Measurements from ENCODE around the gene RPS27.

RPS27 gene

GRCh38 chr1:153959454-153959853, 31.1 kb upstream of the RPS27 start:
- H3K27me3 ChIP-seq (ENCODE audit: insufficient read depth, poor library complexity, severe bottlenecking) = no peaks in the 10 kb centered on the region
- no peak overlapping the region for H3K27ac ChIP-seq (replicated peaks)
- DNase-seq (ENCODE audit: low read depth in 1 of 2, low spot score in 1 of 2) = no peak
- no peak for TF ChIP-seq POLR2AphosphoS5 (IDR thresholded peaks at IDR 0.05; ENCODE audit: low read depth)
- peak; percentile 17; the same call in 1 of the 2 replicates for TF ChIP-seq SPI1 (IDR thresholded peaks at IDR 0.05; ENCODE audit: borderline replicate concordance, low read depth)
- H3K4me3 ChIP-seq (replicated peaks; ENCODE audit: insufficient read depth, low read length) = no peak overlapping the region

DNA sequence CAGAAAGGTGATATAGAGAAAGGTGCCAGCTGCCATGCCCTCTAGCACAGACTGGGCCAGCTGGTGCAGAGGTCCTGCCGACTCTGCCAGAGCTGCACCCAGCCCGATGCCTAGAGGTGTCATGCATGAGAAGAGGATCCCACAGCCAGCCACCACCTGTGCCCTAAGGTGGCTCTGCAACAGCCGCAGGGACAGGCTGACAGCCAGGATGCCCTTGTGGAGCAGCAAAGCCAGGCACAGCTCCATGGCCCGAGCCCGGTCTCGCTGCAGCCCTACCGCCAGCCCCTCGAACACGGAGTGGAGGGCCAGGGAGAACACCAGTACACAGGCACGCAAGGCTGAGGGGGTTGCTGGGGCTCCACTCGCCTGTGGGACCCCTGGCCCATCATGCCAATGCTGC, 30.4 kb upstream of the RPS27 start:
- DNase-seq (ENCODE audit: low read depth in 1 of 2, low spot score in 1 of 2) = no peak
- TF ChIP-seq REST (IDR thresholded peaks at IDR 0.05; ENCODE audit: insufficient replicate concordance, low read depth) (no peak), SPI1 (IDR thresholded peaks at IDR 0.05; ENCODE audit: borderline replicate concordance, low read depth) (no peak), GABPA (IDR thresholded peaks at IDR 0.05; ENCODE audit: low read depth) (no peak), POLR2AphosphoS5 (IDR thresholded peaks at IDR 0.05; ENCODE audit: low read depth) (no peak)
- TF ChIP-seq, protein P1, sequence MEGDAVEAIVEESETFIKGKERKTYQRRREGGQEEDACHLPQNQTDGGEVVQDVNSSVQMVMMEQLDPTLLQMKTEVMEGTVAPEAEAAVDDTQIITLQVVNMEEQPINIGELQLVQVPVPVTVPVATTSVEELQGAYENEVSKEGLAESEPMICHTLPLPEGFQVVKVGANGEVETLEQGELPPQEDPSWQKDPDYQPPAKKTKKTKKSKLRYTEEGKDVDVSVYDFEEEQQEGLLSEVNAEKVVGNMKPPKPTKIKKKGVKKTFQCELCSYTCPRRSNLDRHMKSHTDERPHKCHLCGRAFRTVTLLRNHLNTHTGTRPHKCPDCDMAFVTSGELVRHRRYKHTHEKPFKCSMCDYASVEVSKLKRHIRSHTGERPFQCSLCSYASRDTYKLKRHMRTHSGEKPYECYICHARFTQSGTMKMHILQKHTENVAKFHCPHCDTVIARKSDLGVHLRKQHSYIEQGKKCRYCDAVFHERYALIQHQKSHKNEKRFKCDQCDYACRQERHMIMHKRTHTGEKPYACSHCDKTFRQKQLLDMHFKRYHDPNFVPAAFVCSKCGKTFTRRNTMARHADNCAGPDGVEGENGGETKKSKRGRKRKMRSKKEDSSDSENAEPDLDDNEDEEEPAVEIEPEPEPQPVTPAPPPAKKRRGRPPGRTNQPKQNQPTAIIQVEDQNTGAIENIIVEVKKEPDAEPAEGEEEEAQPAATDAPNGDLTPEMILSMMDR (IDR thresholded peaks at IDR 0.05; ENCODE audit: insufficient read depth, low read length) = no peak
- no peaks in the 10 kb centered on the region for H3K27me3 ChIP-seq (ENCODE audit: insufficient read depth, poor library complexity, severe bottlenecking)
- no peak overlapping the region for H3K27ac ChIP-seq (replicated peaks)
- no peak overlapping the region for H3K4me3 ChIP-seq (replicated peaks; ENCODE audit: insufficient read depth, low read length)

- Histone ChIP-seq H3K27me3 (ENCODE audit: insufficient read depth, poor library complexity, severe bottlenecking) (no peaks in the 10 kb centered on the region), H3K27ac (replicated peaks) (no peak overlapping the region), H3K4me3 (replicated peaks; ENCODE audit: insufficient read depth, low read length) (no peak overlapping the region)
- no peak for DNase-seq (ENCODE audit: low read depth in 1 of 2, low spot score in 1 of 2)
- TF ChIP-seq, protein P1 (IDR thresholded peaks at IDR 0.05; ENCODE audit: insufficient read depth, low read length) = no peak
- no peak for TF ChIP-seq POLR2AphosphoS5 (IDR thresholded peaks at IDR 0.05; ENCODE audit: low read depth)
- TF ChIP-seq SPI1 (IDR thresholded peaks at IDR 0.05; ENCODE audit: borderline replicate concordance, low read depth) = no peak
- no peak for TF ChIP-seq GABPA (IDR thresholded peaks at IDR 0.05; ENCODE audit: low read depth)
- TF ChIP-seq REST (IDR thresholded peaks at IDR 0.05; ENCODE audit: insufficient replicate concordance, low read depth) = no peak
Observed at GRCh38 chr1:153961421-153961820, 29.1 kb upstream of the RPS27 start.

- no peak for TF ChIP-seq POLR2AphosphoS5 (IDR thresholded peaks at IDR 0.05; ENCODE audit: low read depth)
- no peak for TF ChIP-seq GABPA (IDR thresholded peaks at IDR 0.05; ENCODE audit: low read depth)
- TF ChIP-seq, protein P1 (IDR thresholded peaks at IDR 0.05; ENCODE audit: insufficient read depth, low read length) = no peak
- TF ChIP-seq REST (IDR thresholded peaks at IDR 0.05; ENCODE audit: insufficient replicate concordance, low read depth) = no peak
- TF ChIP-seq SPI1 (IDR thresholded peaks at IDR 0.05; ENCODE audit: borderline replicate concordance, low read depth) = no peak
- H3K27ac ChIP-seq (replicated peaks) = peak overlapping the region; percentile 79
- DNase-seq (ENCODE audit: low read depth in 1 of 2, low spot score in 1 of 2) = peak; percentile 44 to 65
- no peaks in the 10 kb centered on the region for H3K27me3 ChIP-seq (ENCODE audit: insufficient read depth, poor library complexity, severe bottlenecking)
- peak overlapping the region; percentile 64 for H3K4me3 ChIP-seq (replicated peaks; ENCODE audit: insufficient read depth, low read length)
Observed at GRCh38 chr1:153962088-153963029, 28.2 kb upstream of the RPS27 start.

Data from HL-60 (cell line).